Parathyroid adenoma (tissue), 2 donors: Measurements from ENCODE around the gene RPS16.

Experiments
- H2AFZ ChIP-seq: fragments of 300-600 bp; sonication (generic); one replicate; pipeline ENCODE4 v1.7.0; 2017; ENCODE audit warnings: antibody characterized with exemption, mild to moderate bottlenecking
- H3K27ac ChIP-seq: fragments of 300-600 bp; sonication (generic); one replicate; pipeline ENCODE4 v1.7.0; 2017
- H3K27me3 ChIP-seq: fragments of 300-600 bp; sonication (generic); one replicate; pipeline ENCODE4 v1.7.0; 2017; ENCODE audit warnings: low read length; ENCODE audit not compliant: control insufficient read depth, insufficient read depth
- H3K36me3 ChIP-seq: fragments of 300-600 bp; sonication (generic); one replicate; pipeline ENCODE4 v1.7.0; 2017; ENCODE audit warnings: low read length; ENCODE audit not compliant: control insufficient read depth, insufficient read depth
- H3K4me1 ChIP-seq: fragments of 300-600 bp; sonication (generic); one replicate; pipeline ENCODE4 v1.7.0; 2017; ENCODE audit warnings: control low read depth
- H3K4me2 ChIP-seq: fragments of 300-600 bp; sonication (generic); one replicate; pipeline ENCODE4 v1.7.0; 2017; ENCODE audit warnings: low read length
- H3K4me3 ChIP-seq: fragments of 300-600 bp; sonication (generic); one replicate; pipeline ENCODE4 v1.7.0; 2017; ENCODE audit warnings: low read depth, low read length
- H3K79me2 ChIP-seq: fragments of 300-600 bp; sonication (generic); one replicate; pipeline ENCODE4 v1.7.0; 2017; ENCODE audit warnings: control low read depth
- H3K9ac ChIP-seq: fragments of 300-600 bp; sonication (generic); one replicate; pipeline ENCODE4 v1.7.0; 2017; ENCODE audit warnings: mild to moderate bottlenecking
- H3K9me3 ChIP-seq: fragments of 300-600 bp; sonication (generic); one replicate; pipeline ENCODE4 v1.7.0; 2017; ENCODE audit warnings: low read length; ENCODE audit not compliant: control insufficient read depth
- CTCF ChIP-seq: fragments of 300-600 bp; sonication (generic); IDR thresholded peaks from one replicate; pipeline ENCODE4 v1.7.0; 2017; ENCODE audit warnings: antibody characterized with exemption, mild to moderate bottlenecking
- donor health status: primary hyperparathyroidism.

Gene RPS16

DNA sequence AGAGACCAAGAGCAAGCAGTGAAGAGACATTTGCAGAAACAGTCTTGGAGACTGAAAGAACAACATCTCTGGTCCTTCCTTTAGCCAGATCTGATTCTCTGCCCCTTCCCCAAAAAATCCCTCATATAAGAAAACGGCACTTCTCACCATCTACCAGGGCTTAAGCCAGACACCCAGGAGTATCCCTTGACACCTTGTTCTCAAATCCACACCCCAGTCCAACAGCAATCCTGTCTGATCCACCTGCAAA, 25.0 kb downstream of the RPS16 start:
- Histone ChIP-seq H2AFZ (no peak overlapping the region), H3K9me3 (no peaks in the 10 kb centered on the region), H3K79me2 (peaks cover 14% of the 10 kb centered on the region), H3K4me2 (peak overlapping the region; percentile 95), H3K36me3 (no peaks in the 10 kb centered on the region), H3K4me1 (peaks cover 17% of the 10 kb centered on the region), H3K4me3 (peak overlapping the region; percentile 86), H3K27me3 (no peaks in the 10 kb centered on the region), H3K9ac (no peak overlapping the region), H3K27ac (peak overlapping the region; percentile 100)
- TF ChIP-seq CTCF, result no peak

DNA sequence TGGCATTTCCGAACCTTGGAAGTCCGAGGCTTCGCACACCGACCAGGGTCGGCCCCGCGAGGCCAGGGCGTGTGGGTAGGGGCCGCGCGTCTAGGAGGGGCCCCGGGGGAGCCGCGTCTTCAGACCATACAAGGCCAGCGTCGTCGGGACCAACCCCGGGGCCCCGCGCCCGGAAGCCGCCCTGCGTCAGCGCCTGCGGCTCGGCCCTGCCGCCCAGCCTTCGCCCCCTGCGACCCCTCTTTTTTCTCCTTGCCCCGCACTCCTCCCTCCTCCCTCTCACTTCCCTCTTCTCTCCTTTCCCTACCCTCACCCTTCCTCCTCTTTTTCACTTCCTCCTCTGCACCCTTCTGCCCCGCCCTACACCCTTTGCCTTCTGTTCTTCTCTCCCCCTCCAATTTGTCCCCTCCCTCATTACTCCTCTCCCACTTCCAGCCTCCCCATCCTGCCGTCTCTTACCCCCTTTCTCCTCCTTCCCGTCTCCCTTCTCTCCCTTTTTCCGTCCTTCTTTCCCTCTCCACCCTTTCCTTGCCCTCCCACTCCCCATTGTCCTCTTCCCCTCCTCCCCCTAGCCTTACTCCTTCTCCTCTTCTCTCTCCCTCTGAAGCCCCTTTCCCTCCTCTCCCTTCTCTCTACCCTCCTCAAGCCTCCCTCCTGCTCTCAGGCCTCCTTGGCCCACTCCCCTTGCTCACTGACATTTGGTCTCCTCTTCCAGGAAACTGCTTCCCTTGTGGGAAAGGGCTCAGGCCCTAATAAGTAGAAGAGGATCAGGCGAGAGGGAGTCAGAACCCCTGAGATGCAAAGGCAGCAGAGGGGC, 25.5 kb downstream of the RPS16 start:
- H3K9me3 ChIP-seq, result no peaks in the 10 kb centered on the region
- no peaks in the 10 kb centered on the region for H3K27me3 ChIP-seq
- peak overlapping the region; percentile 100 for H3K27ac ChIP-seq
- peaks cover 17% of the 10 kb centered on the region for H3K4me1 ChIP-seq
- peak overlapping the region; percentile 86 for H3K4me3 ChIP-seq
- no peaks in the 10 kb centered on the region for H3K36me3 ChIP-seq
- H2AFZ ChIP-seq, result peak overlapping the region; percentile 75
- TF ChIP-seq CTCF, result no peak
- H3K4me2 ChIP-seq, result peak overlapping the region; percentile 95
- H3K9ac ChIP-seq, result peak overlapping the region; percentile 78
- H3K79me2 ChIP-seq, result peaks cover 14% of the 10 kb centered on the region

GRCh38 chr19:39409208-39410016, 26.3 kb downstream of the RPS16 start:
- no peaks in the 10 kb centered on the region for H3K36me3 ChIP-seq
- H3K27me3 ChIP-seq, result no peaks in the 10 kb centered on the region
- no peaks in the 10 kb centered on the region for H3K9me3 ChIP-seq
- H3K4me2 ChIP-seq, result peak overlapping the region; percentile 95
- H3K79me2 ChIP-seq, result peaks cover 14% of the 10 kb centered on the region
- H2AFZ ChIP-seq, result peak overlapping the region; percentile 75
- peak overlapping the region; percentile 78 for H3K9ac ChIP-seq
- peak overlapping the region; percentile 100 for H3K27ac ChIP-seq
- peak overlapping the region; percentile 86 for H3K4me3 ChIP-seq
- no peak for TF ChIP-seq CTCF
- H3K4me1 ChIP-seq, result peaks cover 17% of the 10 kb centered on the region

GRCh38 chr19:39408392-39409207, 27.1 kb downstream of the RPS16 start:
- Histone ChIP-seq H3K9me3 (no peaks in the 10 kb centered on the region), H3K4me3 (peak overlapping the region; percentile 77), H3K9ac (peak overlapping the region; percentile 99), H3K4me1 (peaks cover 21% of the 10 kb centered on the region), H3K4me2 (peak overlapping the region; percentile 95), H3K27ac (peak overlapping the region; percentile 100), H3K27me3 (no peaks in the 10 kb centered on the region), H3K36me3 (no peaks in the 10 kb centered on the region), H2AFZ (no peak overlapping the region), H3K79me2 (peaks cover 14% of the 10 kb centered on the region)
- no peak for TF ChIP-seq CTCF
